ENCODE measurements around the gene TMEM181.

GRCh38 chr6:158634695-158635426 lies 75.0 kb downstream of the TMEM181 start:
- no peak for TF ChIP-seq ETS1 (IDR thresholded peaks at IDR 0.05)
- no peak for TF ChIP-seq CREB1 (CRISPR knock-in tag; IDR thresholded peaks at IDR 0.05; ENCODE audit: low read depth)
- TF ChIP-seq CTCF (conservative IDR thresholded peaks at IDR 0.05; ENCODE audit: low read depth in 2 of 2): no peak

All from GM23338 (cell line).